KMS-11 (cell line): ENCODE measurements around the gene NXPE1.
"Not testable (repeated sequence)": the region's sequence is repeated elsewhere in the genome, so short reads cannot be mapped to it uniquely, and the experiment has no call there.

Source experiments
- H2AFZ ChIP-seq: fragments of 200-600 bp; sonication (generic); 2 replicates; pipeline ENCODE4 v1.6.1; 2016; ENCODE audit warnings: antibody characterized with exemption, mixed run types, low read depth
- H3K27ac ChIP-seq: fragments of 200-600 bp; sonication (generic); 2 replicates; pipeline ENCODE4 v1.6.1; 2016; ENCODE audit warnings: mild to moderate bottlenecking, mixed run types
- H3K27me3 ChIP-seq: fragments of 200-600 bp; sonication (generic); 2 replicates; pipeline ENCODE4 v1.6.1; 2017; ENCODE audit warnings: mild to moderate bottlenecking, low read depth, mixed run types, moderate library complexity; ENCODE audit not compliant: insufficient read depth
- H3K36me3 ChIP-seq: fragments of 200-600 bp; sonication (generic); 2 replicates; pipeline ENCODE4 v1.6.1; 2017; ENCODE audit warnings: mild to moderate bottlenecking, mixed run types; ENCODE audit not compliant: insufficient read depth
- H3K4me1 ChIP-seq: fragments of 200-600 bp; sonication (generic); 2 replicates; pipeline ENCODE4 v1.6.1; 2016; ENCODE audit warnings: mild to moderate bottlenecking, low read depth, mixed run types; ENCODE audit not compliant: poor library complexity, severe bottlenecking
- H3K4me2 ChIP-seq: fragments of 200-600 bp; sonication (generic); 2 replicates; pipeline ENCODE4 v1.7.0; 2016; ENCODE audit warnings: mild to moderate bottlenecking, mixed run types
- H3K4me3 ChIP-seq: fragments of 200-600 bp; sonication (generic); IDR thresholded peaks from 2 replicates; pipeline ENCODE4 v1.6.1; 2017; ENCODE audit warnings: low read depth, low read length, mixed read lengths; ENCODE audit not compliant: insufficient read depth
- H3K79me2 ChIP-seq: fragments of 200-600 bp; sonication (generic); 2 replicates; pipeline ENCODE4 v1.6.1; 2016; ENCODE audit warnings: low read depth, mixed run types; ENCODE audit not compliant: insufficient read depth
- H3K9ac ChIP-seq: fragments of 200-600 bp; sonication (generic); 2 replicates; pipeline ENCODE4 v1.6.1; 2016; ENCODE audit warnings: mild to moderate bottlenecking, mixed run types
- H4K20me1 ChIP-seq: fragments of 200-600 bp; sonication (generic); 2 replicates; pipeline ENCODE4 v1.6.1; 2016; ENCODE audit warnings: mild to moderate bottlenecking, mixed run types; ENCODE audit not compliant: insufficient read depth
- TF ChIP-seq, protein P1 (sequence below): fragments of 200-600 bp; sonication (generic); conservative IDR thresholded peaks from 2 replicates; pipeline ENCODE4 v1.6.1; 2017; ENCODE audit warnings: low read depth, mild to moderate bottlenecking, antibody characterized with exemption, low read length, moderate library complexity, mixed read lengths

Gene NXPE1

DNA sequence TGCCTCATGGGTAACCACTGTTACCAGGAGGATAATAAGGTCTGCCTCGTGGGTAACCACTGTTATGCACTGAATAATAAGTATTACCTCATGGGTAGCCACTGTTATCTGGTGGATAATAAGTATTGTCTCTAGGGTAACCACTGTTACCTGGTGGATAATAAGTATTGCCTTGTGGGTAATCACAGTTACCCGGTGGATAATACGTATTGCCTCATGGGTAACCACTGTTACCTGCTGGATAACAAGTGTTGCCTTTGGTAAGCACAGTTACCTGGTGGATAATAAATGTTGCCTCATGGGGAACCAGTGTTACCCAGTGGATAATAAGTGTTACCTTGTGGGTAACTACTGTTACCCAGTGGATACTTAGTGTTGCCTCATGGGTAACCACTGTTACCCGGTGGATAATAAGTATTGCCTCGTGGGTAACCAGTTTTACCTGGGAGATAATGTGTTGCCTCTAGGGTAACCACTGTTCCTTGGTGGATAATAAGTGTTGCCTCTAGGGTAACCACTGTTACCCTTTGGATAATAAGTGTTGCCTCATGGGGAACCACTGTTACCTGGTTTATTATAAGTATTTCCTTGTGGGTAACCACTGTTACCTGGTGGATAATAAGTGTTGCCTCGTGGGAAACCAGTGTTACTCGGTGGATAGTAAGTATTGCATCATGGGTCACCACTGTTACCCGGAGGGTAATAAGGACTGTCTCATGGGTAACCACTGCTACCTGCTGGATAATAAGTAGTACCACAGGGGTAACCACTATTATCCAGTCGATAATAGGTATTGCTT lies 46.5 kb upstream of the NXPE1 start:
- H3K9ac ChIP-seq, result no peak overlapping the region
- no peaks in the 10 kb centered on the region for H3K36me3 ChIP-seq
- no peak overlapping the region for H3K27ac ChIP-seq
- no peak overlapping the region for H2AFZ ChIP-seq
- no peaks in the 10 kb centered on the region for H3K4me1 ChIP-seq
- no peak overlapping the region for H3K4me2 ChIP-seq
- TF ChIP-seq, protein P1, sequence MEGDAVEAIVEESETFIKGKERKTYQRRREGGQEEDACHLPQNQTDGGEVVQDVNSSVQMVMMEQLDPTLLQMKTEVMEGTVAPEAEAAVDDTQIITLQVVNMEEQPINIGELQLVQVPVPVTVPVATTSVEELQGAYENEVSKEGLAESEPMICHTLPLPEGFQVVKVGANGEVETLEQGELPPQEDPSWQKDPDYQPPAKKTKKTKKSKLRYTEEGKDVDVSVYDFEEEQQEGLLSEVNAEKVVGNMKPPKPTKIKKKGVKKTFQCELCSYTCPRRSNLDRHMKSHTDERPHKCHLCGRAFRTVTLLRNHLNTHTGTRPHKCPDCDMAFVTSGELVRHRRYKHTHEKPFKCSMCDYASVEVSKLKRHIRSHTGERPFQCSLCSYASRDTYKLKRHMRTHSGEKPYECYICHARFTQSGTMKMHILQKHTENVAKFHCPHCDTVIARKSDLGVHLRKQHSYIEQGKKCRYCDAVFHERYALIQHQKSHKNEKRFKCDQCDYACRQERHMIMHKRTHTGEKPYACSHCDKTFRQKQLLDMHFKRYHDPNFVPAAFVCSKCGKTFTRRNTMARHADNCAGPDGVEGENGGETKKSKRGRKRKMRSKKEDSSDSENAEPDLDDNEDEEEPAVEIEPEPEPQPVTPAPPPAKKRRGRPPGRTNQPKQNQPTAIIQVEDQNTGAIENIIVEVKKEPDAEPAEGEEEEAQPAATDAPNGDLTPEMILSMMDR, result no peak
- H3K79me2 ChIP-seq, result no peaks in the 10 kb centered on the region
- no peaks in the 10 kb centered on the region for H4K20me1 ChIP-seq
- no peaks in the 10 kb centered on the region for H3K27me3 ChIP-seq
- H3K4me3 ChIP-seq, result no peak overlapping the region

DNA sequence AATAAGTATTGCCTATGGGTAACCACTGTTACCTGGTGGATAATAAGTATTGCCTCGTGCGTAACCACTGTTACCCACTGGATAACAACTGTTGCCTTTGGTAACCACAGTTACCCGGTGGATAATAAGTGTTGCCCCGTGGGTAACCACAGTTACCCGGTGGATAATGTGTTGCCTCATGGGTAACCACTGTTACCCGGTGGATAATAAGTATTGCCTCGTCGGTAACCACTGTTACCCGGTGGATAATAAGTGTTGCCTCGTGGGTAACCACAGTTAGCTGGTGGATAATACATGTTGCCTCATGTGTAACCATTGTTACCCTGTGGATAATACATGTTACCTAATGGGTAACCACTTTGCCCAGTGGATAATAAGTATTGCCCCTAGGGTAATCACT lies 45.7 kb upstream of the NXPE1 start:
- Histone ChIP-seq H3K79me2 (no peaks in the 10 kb centered on the region), H3K4me3 (no peak overlapping the region), H3K9ac (no peak overlapping the region), H3K36me3 (no peaks in the 10 kb centered on the region), H4K20me1 (no peaks in the 10 kb centered on the region), H3K27me3 (no peaks in the 10 kb centered on the region), H3K4me1 (no peaks in the 10 kb centered on the region), H3K4me2 (no peak overlapping the region), H2AFZ (no peak overlapping the region), H3K27ac (no peak overlapping the region)
- TF ChIP-seq, protein P1, result no peak

DNA sequence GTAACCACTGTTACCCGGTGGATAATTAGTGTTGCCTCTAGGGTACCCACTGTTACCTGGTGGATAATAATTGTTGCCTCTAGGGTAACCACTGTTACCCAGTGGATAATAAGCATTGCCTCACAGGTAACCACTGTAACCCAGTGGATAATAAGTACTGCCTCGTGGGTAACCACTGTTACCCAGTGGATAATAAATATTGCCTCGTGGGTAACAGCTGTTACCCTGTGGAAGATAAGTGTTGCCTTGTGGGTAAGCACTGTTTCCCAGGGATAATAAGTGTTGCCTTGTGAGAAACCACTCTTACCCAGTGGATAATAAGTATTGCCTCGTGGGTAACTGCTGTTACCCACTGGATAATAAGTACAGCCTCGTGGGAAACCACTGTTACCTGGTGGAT lies 45.2 kb upstream of the NXPE1 start:
- TF ChIP-seq, protein P1, result no peak
- Histone ChIP-seq H3K9ac (no peak overlapping the region), H3K27me3 (no peaks in the 10 kb centered on the region)

GRCh38 chr11:114604179-114604813 lies 44.6 kb upstream of the NXPE1 start:
- Histone ChIP-seq H2AFZ (no peak overlapping the region), H4K20me1 (no peaks in the 10 kb centered on the region), H3K36me3 (no peaks in the 10 kb centered on the region), H3K9ac (no peak overlapping the region), H3K79me2 (no peaks in the 10 kb centered on the region), H3K27ac (no peak overlapping the region), H3K4me1 (no peaks in the 10 kb centered on the region), H3K4me3 (no peak overlapping the region), H3K27me3 (no peaks in the 10 kb centered on the region), H3K4me2 (no peak overlapping the region)
- TF ChIP-seq, protein P1, result no peak

More for the DNA sequence above, 45.2 kb upstream of the NXPE1 start:
- no peaks in the 10 kb centered on the region for H3K79me2 ChIP-seq
- no peak overlapping the region for H3K27ac ChIP-seq
- H2AFZ ChIP-seq, result no peak overlapping the region
- no peak overlapping the region for H3K4me2 ChIP-seq
- H3K36me3 ChIP-seq, result no peaks in the 10 kb centered on the region
- H3K4me1 ChIP-seq, result no peaks in the 10 kb centered on the region
- no peaks in the 10 kb centered on the region for H4K20me1 ChIP-seq
- no peak overlapping the region for H3K4me3 ChIP-seq

DNA sequence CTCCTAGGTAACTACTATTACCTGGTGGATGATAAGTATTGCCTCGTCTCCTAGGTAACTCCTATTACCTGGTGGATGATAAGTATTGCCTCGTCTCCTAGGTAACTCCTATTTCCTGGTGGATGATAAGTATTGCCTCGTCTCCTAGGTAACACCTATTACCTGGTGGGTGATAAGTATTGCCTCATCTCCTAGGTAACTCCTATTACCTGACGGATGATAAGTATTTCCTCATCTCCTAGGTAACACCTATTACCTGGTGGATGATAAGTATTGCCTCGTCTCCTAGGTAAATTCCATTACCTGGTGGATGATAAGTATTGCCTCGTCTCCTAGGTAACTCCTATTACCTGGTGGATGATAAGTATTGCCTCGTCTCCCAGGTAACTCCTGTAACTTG lies 43.5 kb upstream of the NXPE1 start:
- not testable (repeated sequence) for H3K27me3 ChIP-seq, H3K4me1 ChIP-seq, H3K9ac ChIP-seq, H2AFZ ChIP-seq, H3K4me3 ChIP-seq, H3K36me3 ChIP-seq, H3K79me2 ChIP-seq, H4K20me1 ChIP-seq, H3K27ac ChIP-seq, H3K4me2 ChIP-seq
